DMS153 treated with DMSO at 0.1 percent for 48 hours (cell line): ENCODE measurements around the gene TLE3.

Experiments used
- DNase-seq: peaks from one replicate; lab custom pipeline; 2025; ENCODE audit not compliant: unreplicated experiment; lab: John Stamatoyannopoulos, UW

The TLE3 gene

DNA sequence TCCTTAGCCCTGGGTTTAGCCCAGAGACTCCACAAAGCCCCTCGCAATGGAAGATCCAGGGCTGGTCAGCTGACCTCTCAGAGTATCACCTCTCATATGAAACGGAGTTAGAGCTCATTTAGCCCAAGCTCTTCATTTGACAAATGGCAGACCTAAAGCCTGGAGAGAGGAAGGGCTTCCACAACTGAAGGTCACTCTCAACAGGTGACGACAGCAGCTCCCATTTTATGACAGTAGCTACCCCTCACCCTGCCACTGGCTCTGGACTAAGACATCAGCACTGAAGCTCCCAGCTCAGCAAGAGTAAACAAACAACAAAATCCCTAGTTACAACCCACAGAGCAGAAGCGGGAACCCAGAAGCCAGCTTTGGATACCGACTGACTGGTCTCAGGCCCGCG, 33.7 kb downstream of the TLE3 start:
- DNase-seq: no peak

DNA sequence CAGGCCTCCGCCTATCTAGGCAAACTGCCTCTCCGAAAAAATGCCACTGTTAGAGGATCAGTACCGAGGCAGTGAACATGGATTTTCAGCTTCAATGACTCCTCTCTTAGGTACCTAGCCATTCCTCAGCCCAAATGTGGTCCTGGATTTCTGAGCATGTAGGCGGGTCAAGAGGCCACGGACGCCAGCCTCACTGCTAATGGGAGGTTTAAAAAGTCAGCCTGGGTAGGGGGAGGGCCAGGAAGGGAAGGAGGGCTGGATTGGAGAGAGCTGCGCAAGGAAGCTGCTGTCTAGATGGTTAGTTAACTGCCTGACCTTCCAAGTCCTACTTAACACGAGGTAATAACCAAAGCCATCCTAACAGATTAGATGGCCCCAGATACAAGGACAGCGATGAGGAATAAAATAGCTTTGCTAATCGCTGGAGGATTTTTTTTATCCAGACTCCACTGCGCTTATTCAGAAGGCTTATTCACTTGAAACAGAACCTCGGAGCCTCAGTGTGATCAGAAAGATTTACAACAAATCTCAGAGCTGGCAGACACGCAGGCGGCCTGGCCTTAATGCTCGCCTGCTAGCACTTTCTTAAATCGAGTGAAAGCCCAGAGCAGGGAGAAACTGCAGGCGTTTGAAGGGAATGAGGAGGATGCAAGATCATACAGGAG, 34.3 kb downstream of the TLE3 start:
- DNase-seq: no peak

DNA sequence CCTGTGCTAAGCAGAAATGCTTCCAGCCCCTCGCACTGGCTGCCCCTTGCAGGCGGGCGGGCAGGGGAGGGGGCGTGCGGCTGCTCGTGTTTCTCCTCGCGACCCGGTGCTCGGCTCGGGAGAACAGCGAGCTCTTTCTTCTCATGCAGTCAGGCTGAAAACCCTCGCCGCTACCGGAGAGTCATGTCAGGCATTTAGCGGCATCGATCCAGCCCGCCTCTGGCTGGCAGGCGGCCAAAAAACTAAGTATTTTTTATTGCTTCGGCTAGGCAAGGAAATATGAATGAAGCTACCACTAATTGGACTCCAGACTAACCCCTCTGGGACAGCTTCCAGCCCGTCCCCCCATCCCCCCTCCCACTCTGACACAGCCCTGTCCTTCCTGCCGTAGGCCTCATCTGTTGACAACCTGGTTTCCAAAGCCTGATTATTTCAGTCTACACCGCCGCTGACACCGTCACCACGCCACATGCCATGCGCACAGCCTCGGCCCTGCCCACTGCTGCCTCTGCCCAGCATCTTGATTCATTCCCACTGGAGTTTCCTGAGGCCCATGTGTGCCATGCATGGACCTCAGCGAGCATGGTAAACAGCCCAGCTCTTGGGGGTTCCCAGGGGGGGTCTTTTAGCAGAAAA, 35.3 kb downstream of the TLE3 start:
- DNase-seq: peak; percentile 66

DNA sequence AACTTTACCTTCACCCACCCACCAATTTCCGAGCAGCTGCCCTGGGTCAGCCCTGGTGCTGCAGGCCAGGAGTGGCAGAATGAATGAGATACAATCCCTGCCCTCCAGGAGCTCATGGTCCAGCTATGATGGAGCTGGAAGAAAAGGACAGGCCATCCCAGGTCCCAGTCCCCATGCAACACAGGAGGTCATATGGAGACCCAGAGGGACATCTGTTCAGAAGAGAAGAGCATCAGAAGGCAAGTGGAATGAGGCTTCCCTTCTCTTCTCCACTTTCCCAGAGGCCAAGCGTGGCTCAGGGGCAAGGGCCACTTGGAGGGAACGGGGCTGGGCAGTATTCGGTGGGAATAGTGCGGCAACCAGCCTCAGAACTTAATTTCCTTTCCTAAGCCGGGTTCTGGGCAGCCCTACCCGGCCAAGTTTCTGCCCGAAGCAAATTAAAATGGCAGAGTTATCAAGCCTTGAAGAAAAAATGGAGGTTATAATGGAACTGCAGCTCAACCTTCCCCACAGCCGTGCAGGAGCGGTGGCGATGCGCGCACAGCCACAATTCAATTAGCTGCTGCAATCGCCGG, 35.9 kb downstream of the TLE3 start:
- no peak for DNase-seq

DNA sequence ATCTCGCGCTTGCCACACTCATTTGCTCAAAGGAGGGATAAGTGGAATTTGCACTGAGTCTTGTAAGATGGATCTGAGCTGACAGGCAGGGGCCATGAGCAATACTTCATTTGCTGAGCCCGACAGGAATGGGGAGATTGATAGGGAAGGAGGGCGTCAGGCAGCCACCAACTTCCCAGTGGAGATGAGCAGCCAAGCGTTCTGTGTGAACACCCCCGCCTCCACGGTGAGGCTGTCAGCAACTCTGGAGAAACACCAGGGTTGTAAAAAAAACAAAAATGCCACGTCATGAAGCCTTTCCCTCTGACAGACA, 36.8 kb downstream of the TLE3 start:
- DNase-seq: no peak

DNA sequence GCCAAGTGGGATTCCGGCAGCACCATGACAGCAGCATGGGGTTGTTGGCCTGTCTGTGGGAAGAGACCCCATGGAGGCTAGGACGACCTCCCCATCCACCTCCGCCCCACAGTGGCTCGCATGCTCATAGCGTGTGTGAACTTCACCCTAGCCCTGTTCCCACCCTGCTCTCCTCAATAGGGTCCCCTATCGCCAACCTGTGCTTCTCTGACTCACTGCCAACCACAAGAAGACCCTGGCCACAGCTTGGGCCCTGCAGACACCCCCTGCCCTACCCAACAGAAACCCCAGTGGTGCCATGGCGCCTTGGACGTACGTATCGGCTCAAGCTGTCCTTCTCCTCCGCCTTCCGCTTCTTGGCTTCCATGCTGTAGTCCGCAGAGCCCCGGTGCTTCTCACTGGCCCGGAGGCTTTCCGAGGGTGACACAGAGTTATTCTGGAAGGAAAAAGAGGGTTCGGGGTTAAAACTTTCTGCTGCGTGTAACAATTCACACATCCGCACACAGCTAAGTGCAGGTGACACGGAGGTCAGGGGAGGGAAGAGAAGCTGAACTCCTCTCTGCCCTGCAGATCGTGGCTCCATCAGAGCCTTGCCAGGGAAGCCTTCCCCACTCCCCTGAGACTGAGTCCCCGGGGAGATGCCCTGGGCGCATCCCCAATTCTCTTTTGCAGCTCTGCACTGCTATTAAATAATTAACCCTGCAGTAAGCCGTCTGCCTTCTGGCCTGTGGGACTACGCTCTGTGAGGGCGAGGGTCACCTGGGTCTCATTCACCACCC, 37.3 kb downstream of the TLE3 start:
- no peak for DNase-seq

DNA sequence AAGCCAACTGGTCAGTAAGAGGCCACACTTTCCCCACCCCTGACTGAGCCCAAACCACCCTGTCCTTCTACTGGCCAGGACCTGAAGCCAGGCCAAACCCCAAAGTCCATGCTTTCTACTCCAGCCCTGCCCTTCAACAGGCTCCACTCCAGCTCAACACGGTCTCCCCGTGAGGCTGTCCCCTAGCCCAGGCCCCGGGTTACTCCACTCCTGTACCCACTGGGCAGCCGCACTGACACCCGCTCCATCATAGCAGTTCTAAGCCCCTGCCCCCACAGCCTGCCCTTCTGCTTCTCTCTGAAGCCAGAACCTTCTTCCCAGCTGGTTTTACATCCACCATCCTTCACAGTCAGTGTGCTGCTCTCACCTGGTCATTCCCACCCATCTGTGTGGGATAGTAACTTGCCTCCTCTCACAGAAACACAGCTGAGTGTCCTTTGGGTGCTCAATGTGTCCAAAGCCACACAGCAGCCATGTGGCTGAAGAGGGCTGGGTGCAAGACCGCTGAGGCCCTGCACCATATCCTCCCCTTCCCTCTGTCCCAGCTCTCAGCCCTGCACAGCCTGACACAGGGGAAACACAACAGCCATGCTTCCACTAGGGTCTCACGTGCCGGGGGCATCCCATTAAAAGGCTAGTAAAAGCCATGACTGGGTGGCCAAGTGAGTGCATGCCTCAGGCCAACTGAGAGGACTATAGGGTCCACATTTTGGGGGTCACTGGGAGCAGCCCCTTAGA, 38.1 kb downstream of the TLE3 start:
- no peak for DNase-seq

DNA sequence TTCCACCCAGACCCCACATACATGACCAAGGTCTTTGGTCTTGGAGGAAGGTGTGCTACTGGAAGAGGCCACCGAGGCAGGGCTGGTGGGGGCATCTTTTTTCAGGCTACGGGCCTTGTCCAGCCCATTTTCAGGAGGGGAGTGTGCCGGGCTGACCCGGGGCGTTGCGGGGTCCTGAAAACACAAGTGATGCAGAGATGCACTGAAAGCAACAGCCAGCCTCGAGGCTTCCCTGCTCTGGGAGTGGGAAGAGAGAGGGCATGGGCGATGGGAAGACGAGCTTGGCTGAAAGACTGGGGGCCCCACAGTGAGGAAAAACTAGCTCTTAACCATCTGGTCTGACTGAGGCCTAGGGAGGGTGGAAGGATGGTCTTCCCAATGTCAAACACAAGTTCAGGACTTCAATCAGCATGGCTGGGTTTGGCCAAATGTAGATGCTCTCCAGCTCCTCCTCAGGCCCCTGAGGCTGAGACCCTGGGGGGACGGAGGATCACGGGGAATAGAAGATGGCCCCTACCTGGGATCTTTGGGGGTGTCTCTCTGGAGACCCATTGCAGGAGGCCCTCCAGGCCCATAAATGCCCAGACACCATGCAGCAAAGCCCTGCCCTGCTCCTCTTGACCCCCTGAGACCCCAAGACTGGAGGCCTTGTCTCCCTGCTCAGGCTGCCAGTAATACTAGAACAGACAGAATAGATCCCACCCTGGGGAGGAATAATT, 38.9 kb downstream of the TLE3 start:
- no peak for DNase-seq

DNA sequence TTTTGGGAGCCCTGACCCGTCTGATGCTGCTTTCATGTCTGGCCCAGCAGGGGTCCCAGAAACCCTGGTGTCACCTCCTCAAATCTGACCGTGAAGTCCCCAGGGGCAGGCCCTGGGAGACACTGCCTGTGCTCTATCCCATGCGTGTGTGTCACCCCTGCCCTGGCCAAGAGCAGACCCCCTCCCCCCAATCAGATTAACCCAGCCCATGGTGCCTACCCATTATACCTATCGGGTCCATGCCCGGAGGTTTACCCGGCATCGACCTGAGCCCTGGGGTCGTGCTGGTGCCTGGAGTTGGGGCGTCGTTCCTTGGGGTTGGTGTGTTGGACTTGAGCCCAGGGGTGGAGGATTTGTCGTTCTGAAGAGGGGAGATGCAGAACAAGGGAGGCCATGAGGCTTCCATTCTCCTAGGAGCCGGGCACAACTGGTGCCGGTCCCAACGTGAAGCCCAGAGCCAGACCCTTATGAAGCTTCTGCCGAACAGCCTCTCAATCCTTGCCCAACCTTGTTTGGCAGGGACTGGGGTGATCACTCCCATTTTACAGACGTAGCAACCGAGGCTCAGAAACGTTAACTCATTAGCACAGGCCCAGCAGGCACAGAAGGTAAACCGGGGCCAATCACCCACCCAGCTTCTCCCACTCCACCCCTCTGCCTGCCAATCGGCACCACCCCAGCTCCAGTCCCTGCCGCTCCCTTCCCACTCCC, 39.6 kb downstream of the TLE3 start:
- no peak for DNase-seq

DNA sequence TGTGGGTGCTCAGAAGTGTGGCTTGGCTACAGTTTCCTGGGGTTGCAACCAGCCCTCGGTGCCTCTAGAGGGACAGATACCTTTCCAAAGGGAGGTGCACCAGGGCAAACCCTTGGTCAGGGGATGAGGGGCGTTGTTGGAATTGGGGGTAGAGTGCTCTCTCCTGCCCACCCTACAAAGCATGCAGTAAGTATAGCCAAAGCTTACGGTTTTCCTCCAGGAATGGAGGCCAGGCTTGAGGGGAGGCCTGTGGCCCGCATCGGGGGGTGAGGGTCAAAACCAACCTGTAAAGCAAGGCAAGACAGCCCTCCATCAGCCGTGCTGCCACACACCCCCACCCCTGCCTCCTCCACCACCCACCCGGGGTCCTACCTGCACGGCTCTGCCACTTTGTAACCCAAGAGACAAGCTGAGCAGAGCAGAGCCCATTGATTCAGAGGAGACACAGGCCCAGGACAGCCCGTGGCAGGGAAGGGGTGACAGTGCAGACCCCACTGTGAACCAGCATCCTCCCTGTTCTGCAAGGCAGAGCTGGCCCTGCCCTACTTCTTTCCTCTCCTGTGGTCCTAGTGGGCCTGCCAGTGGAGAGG, 41.5 kb downstream of the TLE3 start:
- DNase-seq: no peak

DNA sequence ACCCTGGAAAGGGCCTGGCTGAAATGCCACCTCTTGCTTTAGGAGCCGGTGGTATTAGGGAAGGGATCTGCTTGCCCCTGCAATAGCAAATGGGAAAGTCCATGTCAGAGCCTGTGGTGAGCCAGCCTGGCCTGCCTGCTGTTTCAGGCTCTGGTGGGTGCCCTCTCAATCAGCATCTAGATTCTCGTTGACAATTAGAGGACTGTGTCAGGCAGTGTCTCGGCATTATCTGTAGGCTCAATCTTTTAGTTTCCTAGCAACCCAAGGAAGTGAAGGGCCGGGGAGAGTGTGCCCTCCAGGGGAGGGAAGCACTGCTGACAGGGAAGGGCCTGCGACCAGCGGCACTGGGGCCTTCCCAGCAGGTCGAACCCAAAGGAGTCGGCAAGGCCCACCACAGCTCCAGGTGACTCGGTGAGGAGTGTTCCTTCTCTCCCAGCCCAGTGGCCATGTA, 42.1 kb downstream of the TLE3 start:
- DNase-seq: no peak

DNA sequence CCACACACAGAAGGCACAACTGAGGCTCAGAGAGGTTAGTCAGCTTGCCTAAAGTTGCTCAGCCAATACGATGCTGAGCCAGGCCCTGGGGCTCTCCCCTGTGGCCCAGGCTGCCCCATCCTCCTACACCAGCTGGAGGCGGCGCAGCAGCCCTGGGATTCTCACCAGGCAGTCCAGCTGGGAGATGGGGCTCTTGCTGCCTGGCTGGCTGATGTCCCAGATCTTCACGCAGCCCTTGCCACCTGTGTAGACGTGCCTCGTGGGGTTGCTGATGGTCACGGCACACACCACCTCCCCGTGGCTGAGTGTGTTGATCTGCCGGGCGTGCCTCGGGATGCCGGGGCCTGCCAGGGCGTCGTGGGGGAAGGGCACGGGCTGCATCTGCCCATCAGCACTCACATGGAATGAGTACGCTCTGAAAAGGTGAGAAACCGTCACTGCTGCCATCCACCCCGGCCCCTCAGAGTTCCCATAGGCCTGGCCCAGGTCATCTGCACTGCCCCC, 42.8 kb downstream of the TLE3 start:
- DNase-seq: no peak

DNA sequence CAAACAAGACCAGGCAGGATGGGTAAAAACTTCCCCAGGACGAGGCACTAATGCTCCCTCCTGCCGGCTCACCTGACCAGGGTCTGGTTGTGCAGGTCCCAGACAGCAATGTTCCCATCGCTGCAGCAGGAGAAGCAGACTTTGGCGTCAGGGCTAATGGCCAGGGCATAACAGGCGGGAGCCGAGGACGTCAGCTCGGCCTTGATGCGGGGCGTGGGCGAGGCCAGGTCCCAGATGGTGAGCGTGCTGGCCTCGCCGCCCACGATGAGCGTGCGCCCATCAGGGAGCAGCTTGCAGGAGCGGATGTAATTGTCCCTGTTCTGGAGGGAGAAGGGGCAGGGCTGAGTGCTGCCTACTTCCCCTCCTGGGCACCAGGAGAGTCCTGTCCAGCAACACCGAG, 43.4 kb downstream of the TLE3 start:
- DNase-seq: no peak

DNA sequence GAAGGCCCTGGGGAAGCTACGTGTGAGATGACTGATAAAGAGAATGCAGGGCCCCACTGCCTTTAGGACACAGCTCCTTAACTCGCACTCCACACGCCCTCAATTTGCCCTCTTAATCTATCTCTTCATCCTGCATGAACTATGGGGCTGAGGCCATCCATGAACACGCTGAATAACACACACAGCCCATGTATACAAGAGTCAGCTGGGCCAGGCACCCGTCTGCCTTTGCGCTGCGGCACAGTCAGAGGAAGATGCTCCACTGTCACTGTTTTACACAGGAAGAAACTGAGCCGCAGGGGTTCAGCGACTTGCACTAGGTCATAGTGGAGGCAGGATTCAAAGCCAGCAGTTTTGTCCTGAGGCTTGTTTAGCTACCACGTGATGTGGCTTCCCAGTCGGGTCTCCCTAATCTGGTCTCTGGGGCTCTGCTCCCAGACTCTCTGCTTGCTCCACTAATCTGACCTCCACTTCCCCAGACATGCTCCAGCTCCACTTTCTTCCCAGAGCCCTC, 43.9 kb downstream of the TLE3 start:
- no peak for DNase-seq

DNA sequence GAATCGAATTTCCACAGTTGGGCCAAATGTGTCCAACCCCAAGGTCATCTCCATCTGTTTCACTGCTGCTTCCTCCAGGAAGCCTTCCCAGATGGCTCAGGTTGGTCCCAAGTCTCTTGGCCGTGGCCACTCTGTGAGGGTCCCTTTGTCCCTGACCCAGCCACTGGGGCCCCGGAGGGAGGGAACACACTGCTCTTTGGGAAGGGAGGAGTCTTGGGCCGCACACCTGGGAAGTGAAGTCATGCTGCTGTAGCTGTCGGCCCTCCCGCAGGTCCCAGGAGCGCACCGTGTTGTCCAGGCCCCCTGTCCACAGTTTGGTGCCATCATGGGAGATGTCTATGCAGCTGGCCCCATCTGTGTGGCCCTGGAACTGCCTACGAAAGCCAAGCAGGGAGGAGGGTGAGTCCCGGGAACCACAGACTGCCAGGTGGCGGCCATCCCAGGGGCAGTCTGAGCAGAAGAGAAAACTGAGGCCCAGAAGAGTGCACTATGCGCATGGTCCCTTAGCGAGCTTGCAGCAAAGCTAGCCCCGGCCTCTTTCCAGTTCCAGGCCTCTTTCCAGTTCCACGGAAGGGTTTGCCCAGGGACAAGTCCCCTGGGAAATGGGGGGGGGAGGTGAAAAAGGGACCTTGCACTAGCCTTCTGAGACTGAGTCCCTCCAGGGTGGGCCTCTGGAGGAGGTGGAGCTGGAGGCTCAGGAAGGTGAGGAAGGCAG, 44.6 kb downstream of the TLE3 start:
- no peak for DNase-seq

DNA sequence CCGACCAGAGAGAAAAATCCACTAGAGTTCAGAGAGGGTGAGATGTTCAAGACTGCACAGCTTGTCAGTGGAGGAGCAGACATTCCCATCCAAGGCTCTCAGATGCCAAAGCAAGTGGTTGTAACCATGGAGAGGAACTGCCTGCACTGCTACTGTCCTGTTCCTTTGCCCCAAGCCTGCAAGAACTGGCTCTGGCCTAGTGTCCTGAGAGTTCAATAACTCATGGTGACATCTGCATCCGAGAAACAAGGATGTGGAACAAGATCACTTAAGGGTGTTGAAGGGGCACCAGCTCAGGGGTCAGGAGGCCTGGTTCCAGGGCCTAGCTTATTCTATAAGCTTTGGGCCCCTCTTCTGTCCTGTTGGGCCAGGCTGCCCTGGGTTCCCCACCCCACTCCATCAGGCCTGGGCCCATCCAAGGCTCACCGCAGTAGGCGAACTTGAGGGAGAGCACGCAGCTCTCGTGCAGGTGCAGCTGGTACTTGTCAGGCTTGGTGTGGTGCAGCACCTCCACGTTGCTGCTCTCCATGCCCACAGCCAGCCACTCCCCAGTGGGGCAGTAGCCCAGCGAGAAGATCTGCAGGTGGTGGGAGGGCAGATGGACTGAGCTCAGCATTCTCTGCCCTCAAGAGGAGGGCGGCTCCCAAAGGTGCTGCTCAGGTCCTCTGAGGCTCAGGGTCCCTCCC, 45.6 kb downstream of the TLE3 start:
- DNase-seq: no peak

DNA sequence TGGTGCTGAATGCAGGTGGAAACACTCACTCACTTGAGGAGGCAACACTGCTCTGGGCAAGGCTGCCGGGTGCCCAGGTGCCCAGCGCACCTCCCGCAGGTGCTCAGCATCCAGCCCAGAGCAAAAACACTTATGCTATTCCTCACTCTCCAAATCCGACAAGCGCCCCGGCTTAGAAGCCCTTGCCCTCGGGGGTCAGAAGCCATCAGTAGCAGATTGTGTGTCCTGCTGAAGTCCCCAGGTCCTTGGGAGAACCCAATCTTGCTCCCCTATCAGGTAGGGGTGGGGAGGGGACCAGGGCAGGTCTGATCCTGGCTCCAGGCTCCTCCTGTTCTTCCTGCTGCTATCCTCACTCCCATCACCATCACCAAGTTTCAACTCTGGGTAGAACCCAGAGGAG, 46.7 kb downstream of the TLE3 start:
- DNase-seq: no peak

DNA sequence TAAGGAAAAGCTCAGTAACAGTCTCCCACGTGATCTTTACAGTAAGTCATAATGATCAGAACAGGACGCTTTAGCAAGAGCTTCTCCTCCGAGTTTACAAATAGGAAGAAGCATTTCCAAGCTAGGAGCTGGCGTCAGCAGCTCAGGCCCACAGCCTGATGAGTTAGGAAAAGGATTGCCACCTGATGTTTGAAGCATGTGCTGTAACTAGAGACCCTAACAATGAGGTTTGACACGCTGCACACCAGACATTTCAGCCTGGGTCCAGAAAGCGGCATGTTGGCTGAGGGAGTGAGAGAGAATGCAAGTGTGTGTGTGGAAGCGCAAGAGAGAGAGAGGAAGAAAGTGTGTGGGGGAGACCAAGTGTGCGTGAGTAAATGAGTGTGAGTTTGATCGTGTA, 47.3 kb downstream of the TLE3 start:
- DNase-seq: no peak
